GM18511 (cell line): ENCODE results near the gene ADGRL4.
A peak's percentile ranks its signal among the peaks of the same experiment; 100 is the strongest.
"Not testable (repeated sequence)": the region's sequence is repeated elsewhere in the genome, so short reads cannot be mapped to it uniquely, and the experiment has no call there.

ENCODE experiments used
- ATAC-seq: cut with Tn5 transposase; IDR thresholded peaks from one replicate; pipeline ENCODE4 v1.9.1; 2021; ENCODE audit warnings: mild to moderate bottlenecking, moderate library complexity; ENCODE audit not compliant: unreplicated experiment

The ADGRL4 gene

GRCh38 chr1:79006564-79006963, at the start of gene ADGRL4:
ADGRL4 (minus strand) TSS chr1:79006730; CDS start chr1:79006654, 76 bp downstream.
- ATAC-seq, result no peak

- ATAC-seq, result no peak
These were observed 49.3 kb upstream of the ADGRL4 start for GRCh38 chr1:79055856-79056255.

GRCh38 chr1:79052829-79053449, 46.4 kb upstream of the ADGRL4 start:
- peak; percentile 99 for ATAC-seq

- no peak for ATAC-seq
These were observed 38.6 kb upstream of the ADGRL4 start for GRCh38 chr1:79044974-79045650.

- ATAC-seq, result no peak
These were observed 37.0 kb upstream of the ADGRL4 start for GRCh38 chr1:79043506-79043905.

GRCh38 chr1:79042539-79042938, 36.0 kb upstream of the ADGRL4 start:
- no peak for ATAC-seq

- peak; percentile 65 for ATAC-seq
These were observed 35.6 kb upstream of the ADGRL4 start for GRCh38 chr1:79042117-79042516.

GRCh38 chr1:79041666-79042065, 35.1 kb upstream of the ADGRL4 start:
- no peak for ATAC-seq

GRCh38 chr1:79040424-79041082, 34.0 kb upstream of the ADGRL4 start:
- peak; percentile 88 for ATAC-seq

- no peak for ATAC-seq
These were observed 30.6 kb upstream of the ADGRL4 start for GRCh38 chr1:79037085-79037484.

GRCh38 chr1:79012500-79012899, 6.0 kb upstream of the ADGRL4 start:
- ATAC-seq, result no peak

- ATAC-seq, result no peak
These were observed 4.1 kb upstream of the ADGRL4 start for GRCh38 chr1:79010589-79010988.

- ATAC-seq, result no peak
These were observed 585 bp downstream of the ADGRL4 start for GRCh38 chr1:79005945-79006344.

- ATAC-seq, result no peak
These were observed 1.6 kb downstream of the ADGRL4 start for GRCh38 chr1:79004916-79005315.

- ATAC-seq, result no peak
These were observed 9.7 kb downstream of the ADGRL4 start for GRCh38 chr1:78996791-78997190.

- ATAC-seq, result no peak
These were observed 19.5 kb downstream of the ADGRL4 start for GRCh38 chr1:78987042-78987441.

GRCh38 chr1:78980511-78980910, 26.0 kb downstream of the ADGRL4 start:
- ATAC-seq, result no peak

GRCh38 chr1:78972723-78973122, 33.8 kb downstream of the ADGRL4 start:
- no peak for ATAC-seq

GRCh38 chr1:78967091-78967490, 39.4 kb downstream of the ADGRL4 start:
- not testable (repeated sequence) for ATAC-seq

GRCh38 chr1:78958711-78959110, 47.8 kb downstream of the ADGRL4 start:
- no peak for ATAC-seq

GRCh38 chr1:78950826-78951225, 55.7 kb downstream of the ADGRL4 start:
- no peak for ATAC-seq

GRCh38 chr1:78949227-78949626, 57.3 kb downstream of the ADGRL4 start:
- no peak for ATAC-seq
